HepG2 (cell line): ENCODE measurements around the gene FAM181A. TPM values are rescaled to one million over a fixed set of nuclear protein-coding genes. Genes with fewer than 3 reads are reported as not detected.

Experiments
- BHLHE40 ChIP-seq: IDR thresholded peaks from 2 replicates; pipeline ENCODE4 v1.6.1; 2011; ENCODE audit warnings: low read length, improper control_type of control experiment
- BRCA1 ChIP-seq: sonication (generic); formaldehyde crosslinking; IDR thresholded peaks from 2 replicates; pipeline ENCODE4 v1.4.0; 2020; ENCODE audit warnings: missing genetic modification reagents
- CAMTA2 ChIP-seq: sonication (generic); formaldehyde crosslinking; IDR thresholded peaks from 2 replicates; pipeline ENCODE4 v1.4.0; 2020; ENCODE audit warnings: mild to moderate bottlenecking, missing genetic modification reagents, borderline replicate concordance
- EP300 ChIP-seq, 3 experiments: sonication (generic) in 1 of 3; formaldehyde crosslinking in 1 of 3; IDR thresholded peaks; 2 replicates each; pipeline versions ENCODE4 v1.5.1 to v1.6.1; 2011 to 2020; ENCODE audit warnings: low read depth in 2 of 3, low read length in 2 of 3, borderline replicate concordance in 1 of 3, improper control_type of control experiment in 1 of 3, mild to moderate bottlenecking in 1 of 3, missing genetic modification reagents in 1 of 3, moderate library complexity in 1 of 3
- MTERF4 ChIP-seq: sonication (generic); formaldehyde crosslinking; IDR thresholded peaks from 2 replicates; pipeline ENCODE4 v1.8.0; 2023; ENCODE audit warnings: mild to moderate bottlenecking, missing genetic modification reagents
- SALL2 ChIP-seq: sonication (generic); formaldehyde crosslinking; IDR thresholded peaks from 2 replicates; pipeline ENCODE4 v1.8.1; 2023; ENCODE audit warnings: mild to moderate bottlenecking, missing genetic modification reagents, inconsistent platforms
- ZFAT ChIP-seq: sonication (generic); formaldehyde crosslinking; conservative IDR thresholded peaks from 2 replicates; pipeline ENCODE4 v1.8.1; 2023; ENCODE audit warnings: missing genetic modification reagents, inconsistent platforms
- ZMYM2 ChIP-seq: sonication (generic); formaldehyde crosslinking; IDR thresholded peaks from 2 replicates; pipeline ENCODE4 v1.8.0; 2022; ENCODE audit warnings: mild to moderate bottlenecking, missing genetic modification reagents
- ZMYM4 ChIP-seq: sonication (generic); formaldehyde crosslinking; IDR thresholded peaks from 2 replicates; pipeline ENCODE4 v1.8.1; 2023; ENCODE audit warnings: mild to moderate bottlenecking, missing genetic modification reagents
- ZNF580 ChIP-seq: IDR thresholded peaks from 2 replicates; pipeline ENCODE4 v1.6.1; 2016; ENCODE audit warnings: low read depth, borderline replicate concordance
- ZNF761 ChIP-seq: sonication (generic); formaldehyde crosslinking; conservative IDR thresholded peaks from 2 replicates; pipeline ENCODE4 v1.4.0; 2020; ENCODE audit warnings: mild to moderate bottlenecking, missing genetic modification reagents
- polyA plus RNA-seq, 8 experiments: library from polyadenylated mRNA; depleted of rRNA in 3 of 8; stranded (reverse) in 7 of 8; unstranded in 1 of 8; fragments of >200 nt; fragmentation: Illumina TruSeq in 4 of 8; extraction: Trizol in 4 of 8; gene quantifications; 2 replicates each; pipeline versions ENCODE4 v1.2.1 to v1.2.3, GENCODE V29; 2011 to 2016; ENCODE audit warnings: low read depth in 4 of 8, missing spikeins in 1 of 8, mixed read lengths in 1 of 8; ENCODE audit not compliant: insufficient read depth in 1 of 8
- total RNA-seq, 5 experiments: library from RNA; depleted of rRNA; stranded (reverse); fragments of >200 nt; fragmentation: Illumina TruSeq; extraction: Trizol; gene quantifications; 2 replicates each; pipeline ENCODE4 v1.2.3, GENCODE V29; 2016; ENCODE audit warnings: low read depth in 1 of 5
- TF ChIP-seq, protein P1 (sequence below): IDR thresholded peaks from 2 replicates; pipeline ENCODE4 v1.4.0; 2020; ENCODE audit warnings: mild to moderate bottlenecking, missing genetic modification reagents
- TF ChIP-seq, protein P2 (sequence below): sonication (generic); formaldehyde crosslinking; IDR thresholded peaks from 2 replicates; pipeline ENCODE4 v1.4.0; 2020; ENCODE audit warnings: missing genetic modification reagents
- TF ChIP-seq, protein P3 (sequence below): sonication (generic); formaldehyde crosslinking; IDR thresholded peaks from 2 replicates; pipeline ENCODE4 v1.4.0; 2020; ENCODE audit warnings: missing genetic modification reagents, mild to moderate bottlenecking, borderline replicate concordance

Gene FAM181A
- total and polyA plus RNA-seq, 2 of the 13 experiments (the other 11 are each of a cell fraction or from before 2014, with no cell fraction given) = 1.1 to 1.5 TPM

- TF ChIP-seq MTERF4 (CRISPR knock-in tag) (no peak), CAMTA2 (CRISPR knock-in tag) (no peak), ZFAT (no peak), ZMYM2 (CRISPR knock-in tag) (no peak), BRCA1 (CRISPR knock-in tag) (no peak), EP300 (IDR thresholded peaks at IDR 0.05; ENCODE audit: low read depth in 2 of 2, low read length in 2 of 2) (peak in 1 of 2 experiments; percentile 86; a peak in 2 of 4 replicates), EP300 (CRISPR knock-in tag; IDR thresholded peaks at IDR 0.05; ENCODE audit: borderline replicate concordance) (peak; percentile 69; the same call in 1 of the 2 replicates), SALL2 (CRISPR knock-in tag) (peak; percentile 32; the same call in 1 of the 2 replicates), ZNF580 (CRISPR knock-in tag) (no peak), ZMYM4 (CRISPR knock-in tag) (no peak; the same call in 1 of the 2 replicates), ZNF761 (no peak), BHLHE40 (no peak)
- TF ChIP-seq, protein P1, sequence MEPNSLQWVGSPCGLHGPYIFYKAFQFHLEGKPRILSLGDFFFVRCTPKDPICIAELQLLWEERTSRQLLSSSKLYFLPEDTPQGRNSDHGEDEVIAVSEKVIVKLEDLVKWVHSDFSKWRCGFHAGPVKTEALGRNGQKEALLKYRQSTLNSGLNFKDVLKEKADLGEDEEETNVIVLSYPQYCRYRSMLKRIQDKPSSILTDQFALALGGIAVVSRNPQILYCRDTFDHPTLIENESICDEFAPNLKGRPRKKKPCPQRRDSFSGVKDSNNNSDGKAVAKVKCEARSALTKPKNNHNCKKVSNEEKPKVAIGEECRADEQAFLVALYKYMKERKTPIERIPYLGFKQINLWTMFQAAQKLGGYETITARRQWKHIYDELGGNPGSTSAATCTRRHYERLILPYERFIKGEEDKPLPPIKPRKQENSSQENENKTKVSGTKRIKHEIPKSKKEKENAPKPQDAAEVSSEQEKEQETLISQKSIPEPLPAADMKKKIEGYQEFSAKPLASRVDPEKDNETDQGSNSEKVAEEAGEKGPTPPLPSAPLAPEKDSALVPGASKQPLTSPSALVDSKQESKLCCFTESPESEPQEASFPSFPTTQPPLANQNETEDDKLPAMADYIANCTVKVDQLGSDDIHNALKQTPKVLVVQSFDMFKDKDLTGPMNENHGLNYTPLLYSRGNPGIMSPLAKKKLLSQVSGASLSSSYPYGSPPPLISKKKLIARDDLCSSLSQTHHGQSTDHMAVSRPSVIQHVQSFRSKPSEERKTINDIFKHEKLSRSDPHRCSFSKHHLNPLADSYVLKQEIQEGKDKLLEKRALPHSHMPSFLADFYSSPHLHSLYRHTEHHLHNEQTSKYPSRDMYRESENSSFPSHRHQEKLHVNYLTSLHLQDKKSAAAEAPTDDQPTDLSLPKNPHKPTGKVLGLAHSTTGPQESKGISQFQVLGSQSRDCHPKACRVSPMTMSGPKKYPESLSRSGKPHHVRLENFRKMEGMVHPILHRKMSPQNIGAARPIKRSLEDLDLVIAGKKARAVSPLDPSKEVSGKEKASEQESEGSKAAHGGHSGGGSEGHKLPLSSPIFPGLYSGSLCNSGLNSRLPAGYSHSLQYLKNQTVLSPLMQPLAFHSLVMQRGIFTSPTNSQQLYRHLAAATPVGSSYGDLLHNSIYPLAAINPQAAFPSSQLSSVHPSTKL (CRISPR knock-in tag) = peak; percentile 75
- TF ChIP-seq, protein P2, sequence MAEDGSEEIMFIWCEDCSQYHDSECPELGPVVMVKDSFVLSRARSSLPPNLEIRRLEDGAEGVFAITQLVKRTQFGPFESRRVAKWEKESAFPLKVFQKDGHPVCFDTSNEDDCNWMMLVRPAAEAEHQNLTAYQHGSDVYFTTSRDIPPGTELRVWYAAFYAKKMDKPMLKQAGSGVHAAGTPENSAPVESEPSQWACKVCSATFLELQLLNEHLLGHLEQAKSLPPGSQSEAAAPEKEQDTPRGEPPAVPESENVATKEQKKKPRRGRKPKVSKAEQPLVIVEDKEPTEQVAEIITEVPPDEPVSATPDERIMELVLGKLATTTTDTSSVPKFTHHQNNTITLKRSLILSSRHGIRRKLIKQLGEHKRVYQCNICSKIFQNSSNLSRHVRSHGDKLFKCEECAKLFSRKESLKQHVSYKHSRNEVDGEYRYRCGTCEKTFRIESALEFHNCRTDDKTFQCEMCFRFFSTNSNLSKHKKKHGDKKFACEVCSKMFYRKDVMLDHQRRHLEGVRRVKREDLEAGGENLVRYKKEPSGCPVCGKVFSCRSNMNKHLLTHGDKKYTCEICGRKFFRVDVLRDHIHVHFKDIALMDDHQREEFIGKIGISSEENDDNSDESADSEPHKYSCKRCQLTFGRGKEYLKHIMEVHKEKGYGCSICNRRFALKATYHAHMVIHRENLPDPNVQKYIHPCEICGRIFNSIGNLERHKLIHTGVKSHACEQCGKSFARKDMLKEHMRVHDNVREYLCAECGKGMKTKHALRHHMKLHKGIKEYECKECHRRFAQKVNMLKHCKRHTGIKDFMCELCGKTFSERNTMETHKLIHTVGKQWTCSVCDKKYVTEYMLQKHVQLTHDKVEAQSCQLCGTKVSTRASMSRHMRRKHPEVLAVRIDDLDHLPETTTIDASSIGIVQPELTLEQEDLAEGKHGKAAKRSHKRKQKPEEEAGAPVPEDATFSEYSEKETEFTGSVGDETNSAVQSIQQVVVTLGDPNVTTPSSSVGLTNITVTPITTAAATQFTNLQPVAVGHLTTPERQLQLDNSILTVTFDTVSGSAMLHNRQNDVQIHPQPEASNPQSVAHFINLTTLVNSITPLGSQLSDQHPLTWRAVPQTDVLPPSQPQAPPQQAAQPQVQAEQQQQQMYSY (CRISPR knock-in tag) = peak; percentile 35; the same call in 1 of the 2 replicates
- TF ChIP-seq, protein P3, sequence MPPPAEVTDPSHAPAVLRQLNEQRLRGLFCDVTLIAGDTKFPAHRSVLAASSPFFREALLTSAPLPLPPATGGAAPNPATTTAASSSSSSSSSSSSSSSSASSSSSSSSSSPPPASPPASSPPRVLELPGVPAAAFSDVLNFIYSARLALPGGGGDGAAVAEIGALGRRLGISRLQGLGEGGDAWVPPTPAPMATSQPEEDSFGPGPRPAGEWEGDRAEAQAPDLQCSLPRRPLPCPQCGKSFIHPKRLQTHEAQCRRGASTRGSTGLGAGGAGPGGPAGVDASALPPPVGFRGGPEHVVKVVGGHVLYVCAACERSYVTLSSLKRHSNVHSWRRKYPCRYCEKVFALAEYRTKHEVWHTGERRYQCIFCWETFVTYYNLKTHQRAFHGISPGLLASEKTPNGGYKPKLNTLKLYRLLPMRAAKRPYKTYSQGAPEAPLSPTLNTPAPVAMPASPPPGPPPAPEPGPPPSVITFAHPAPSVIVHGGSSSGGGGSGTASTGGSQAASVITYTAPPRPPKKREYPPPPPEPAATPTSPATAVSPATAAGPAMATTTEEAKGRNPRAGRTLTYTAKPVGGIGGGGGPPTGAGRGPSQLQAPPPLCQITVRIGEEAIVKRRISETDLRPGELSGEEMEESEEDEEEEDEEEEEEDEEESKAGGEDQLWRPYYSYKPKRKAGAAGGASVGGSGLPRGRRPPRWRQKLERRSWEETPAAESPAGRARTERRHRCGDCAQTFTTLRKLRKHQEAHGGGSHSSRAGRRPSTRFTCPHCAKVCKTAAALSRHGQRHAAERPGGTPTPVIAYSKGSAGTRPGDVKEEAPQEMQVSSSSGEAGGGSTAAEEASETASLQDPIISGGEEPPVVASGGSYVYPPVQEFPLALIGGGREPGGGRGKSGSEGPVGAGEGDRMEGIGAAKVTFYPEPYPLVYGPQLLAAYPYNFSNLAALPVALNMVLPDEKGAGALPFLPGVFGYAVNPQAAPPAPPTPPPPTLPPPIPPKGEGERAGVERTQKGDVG (CRISPR knock-in tag) = 0 out of 2 replicates have a peak, but pooled peaks have one; percentile 41
Measured at GRCh38 chr14:93905623-93906022, 21.5 kb upstream of the FAM181A start (continued).
